ENCODE data around the gene PIAS1. TPM values are rescaled to one million over a fixed set of nuclear protein-coding genes. Genes with fewer than 3 reads are reported as not detected.

PIAS1 gene
- total RNA-seq, 1 experiment from 2014 or later: 29.7 TPM

- TF ChIP-seq JAZF1 (CRISPR knock-in tag; IDR thresholded peaks at IDR 0.05) (no peak), FOXP4 (CRISPR knock-in tag; IDR thresholded peaks at IDR 0.05) (peak; percentile 92), ZNF317 (CRISPR knock-in tag; IDR thresholded peaks at IDR 0.05; ENCODE audit: borderline replicate concordance, low read depth) (peak; percentile 64; the same call in 1 of the 2 replicates), EMX1 (CRISPR knock-in tag; IDR thresholded peaks at IDR 0.05) (no peak), TEAD4 (CRISPR knock-in tag; IDR thresholded peaks at IDR 0.05) (no peak), NFE2L1 (CRISPR knock-in tag; IDR thresholded peaks at IDR 0.05) (peak; percentile 84; the same call in 1 of the 2 replicates), CBFB (CRISPR knock-in tag; IDR thresholded peaks at IDR 0.05; ENCODE audit: low read depth) (peak; percentile 64; the same call in 1 of the 2 replicates), ELF4 (CRISPR knock-in tag; IDR thresholded peaks at IDR 0.05; ENCODE audit: low read depth) (0 out of 2 replicates have a peak, but pooled peaks have one; percentile 50), ATF6 (CRISPR knock-in tag; IDR thresholded peaks at IDR 0.05) (no peak), SOX15 (CRISPR knock-in tag; IDR thresholded peaks at IDR 0.05) (no peak), TCF7 (CRISPR knock-in tag; IDR thresholded peaks at IDR 0.05; ENCODE audit: low read depth) (no peak), HMGA2 (CRISPR knock-in tag; IDR thresholded peaks at IDR 0.05) (no peak), ZNF423 (CRISPR knock-in tag; IDR thresholded peaks at IDR 0.05) (peak; percentile 96), E2F4 (CRISPR knock-in tag; IDR thresholded peaks at IDR 0.05; ENCODE audit: borderline replicate concordance, low read depth) (peak; percentile 89), SMAD3 (CRISPR knock-in tag; IDR thresholded peaks at IDR 0.05; ENCODE audit: borderline replicate concordance) (peak; percentile 76; the same call in 1 of the 2 replicates), ZNF121 (CRISPR knock-in tag; IDR thresholded peaks at IDR 0.05) (no peak), OVOL2 (CRISPR knock-in tag; IDR thresholded peaks at IDR 0.05; ENCODE audit: borderline replicate concordance) (no peak), ZMAT4 (CRISPR knock-in tag; IDR thresholded peaks at IDR 0.05) (no peak), SMAD4 (CRISPR knock-in tag; IDR thresholded peaks at IDR 0.05) (no peak), ZSCAN18 (CRISPR knock-in tag; IDR thresholded peaks at IDR 0.05) (no peak), ZNF138 (CRISPR knock-in tag; conservative IDR thresholded peaks at IDR 0.05) (peak; percentile 82), RORB (CRISPR knock-in tag; IDR thresholded peaks at IDR 0.05) (no peak), CDX4 (CRISPR knock-in tag; IDR thresholded peaks at IDR 0.05; ENCODE audit: borderline replicate concordance) (no peak), ZNF281 (CRISPR knock-in tag; IDR thresholded peaks at IDR 0.05) (no peak), NR3C1 (CRISPR knock-in tag; conservative IDR thresholded peaks at IDR 0.05; ENCODE audit: low read depth) (no peak), CREB1 (CRISPR knock-in tag; IDR thresholded peaks at IDR 0.05) (peak; percentile 65; the same call in 1 of the 2 replicates), ZBTB43 (CRISPR knock-in tag; IDR thresholded peaks at IDR 0.05) (no peak), PRRX2 (CRISPR knock-in tag; IDR thresholded peaks at IDR 0.05) (no peak)
Observed at GRCh38 chr15:68229386-68230156, 175.5 kb downstream of the PIAS1 start, which contains the start of gene CLN6 (continued).

Data from WTC11 (cell line).